Fibroblast of lung (primary cell): ENCODE measurements around the gene PITPNB. TPM values are rescaled to one million over a fixed set of nuclear protein-coding genes. Genes with fewer than 3 reads are reported as not detected.
A peak's percentile ranks its signal among the peaks of the same experiment; 100 is the strongest.

Source experiments
- DNase-seq, 2 donors: peaks; one replicate each; pipeline versions ENCODE4 v3.0.0 to v3.0.0-alpha.2; 2010; ENCODE audit warnings: low read depth in 2 of 2
- H2AFZ ChIP-seq: 2 replicates; pipeline ENCODE4 v1.5.1; 2012; ENCODE audit warnings: low read length, control low read depth, inconsistent platforms
- H3K27ac ChIP-seq: 2 replicates; pipeline ENCODE4 v1.5.1; 2011; ENCODE audit warnings: low read length, control low read depth; ENCODE audit not compliant: insufficient read depth
- H3K27me3 ChIP-seq: 2 replicates; pipeline ENCODE4 v1.5.1; 2011; ENCODE audit warnings: mild to moderate bottlenecking, low read length; ENCODE audit not compliant: control insufficient read depth, insufficient read depth
- H3K36me3 ChIP-seq: 2 replicates; pipeline ENCODE4 v1.5.1; 2011; ENCODE audit warnings: low read length; ENCODE audit not compliant: control insufficient read depth, insufficient read depth
- H3K4me1 ChIP-seq: 2 replicates; pipeline ENCODE4 v1.5.1; 2011; ENCODE audit warnings: low read length; ENCODE audit not compliant: control insufficient read depth, insufficient read depth; ENCODE audit errors: extremely low read depth
- H3K4me2 ChIP-seq: 2 replicates; pipeline ENCODE4 v1.5.1; 2011; ENCODE audit warnings: low read length, control low read depth; ENCODE audit not compliant: insufficient read depth; ENCODE audit errors: extremely low read depth
- H3K4me3 ChIP-seq, 4 experiments: fragments of 200-600 bp in 1 of 4; sonication (generic) in 1 of 4; replicated peaks in 1 of 4; 2 replicates each; pipeline ENCODE4 v1.5.1; 2011 to 2016; ENCODE audit warnings: low read length in 4 of 4, low read depth in 3 of 4, mild to moderate bottlenecking in 3 of 4, control low read depth in 2 of 4, inconsistent platforms in 1 of 4, mixed read lengths in 1 of 4; ENCODE audit not compliant: insufficient read depth in 1 of 4; ENCODE audit errors: control extremely low read depth in 1 of 4
- H3K79me2 ChIP-seq: 2 replicates; pipeline ENCODE4 v1.5.1; 2012; ENCODE audit warnings: mild to moderate bottlenecking, low read length, inconsistent platforms; ENCODE audit not compliant: control insufficient read depth, insufficient read depth
- H3K9ac ChIP-seq: 2 replicates; pipeline ENCODE4 v1.5.1; 2011; ENCODE audit warnings: mild to moderate bottlenecking, low read length, control low read depth; ENCODE audit not compliant: insufficient read depth
- H3K9me3 ChIP-seq: 2 replicates; pipeline ENCODE4 v1.5.1; 2012; ENCODE audit warnings: low read depth, low read length; ENCODE audit not compliant: control insufficient read depth, insufficient read depth
- H4K20me1 ChIP-seq: 2 replicates; pipeline ENCODE4 v1.5.1; 2011; ENCODE audit warnings: low read length; ENCODE audit not compliant: control insufficient read depth, insufficient read depth; ENCODE audit errors: extremely low read depth
- CTCF ChIP-seq, 2 donors: IDR thresholded peaks in 1 of 2; conservative IDR thresholded peaks in 1 of 2; 1 replicate in 1 of 2; 2 replicates in 1 of 2; pipeline ENCODE4 v1.5.1; 2011 to 2012; ENCODE audit warnings: low read length in 2 of 2, control low read depth in 1 of 2, inconsistent platforms in 1 of 2, low read depth in 1 of 2, mild to moderate bottlenecking in 1 of 2
- EZH2 ChIP-seq: IDR thresholded peaks from 2 replicates; pipeline ENCODE4 v1.5.1; 2012; ENCODE audit warnings: low read length, control low read depth, mild to moderate bottlenecking; ENCODE audit errors: missing control alignments
- polyA plus RNA-seq, 2 donors: library from polyadenylated mRNA; depleted of rRNA in 1 of 2; stranded (reverse) in 1 of 2; unstranded in 1 of 2; fragments of >200 nt; gene quantifications; 2 replicates each; pipeline ENCODE4 v1.2.1, GENCODE V29; 2011 to 2012; ENCODE audit warnings: missing spikeins in 1 of 2
- total RNA-seq: library from RNA; depleted of rRNA; stranded (reverse); fragments of >200 nt; gene quantifications from 2 replicates; pipeline ENCODE4 v1.2.1, GENCODE V29; 2014

PITPNB gene
- total and polyA plus RNA-seq, 2 donors (not counting 1 experiment from before 2014, with no cell fraction given), result 42.4 to 79.4 TPM

- no peak overlapping the region for H3K4me3 ChIP-seq
- no peak overlapping the region for H3K27ac ChIP-seq
- no peak overlapping the region for H3K4me2 ChIP-seq
- no peaks in the 10 kb centered on the region for H3K9me3 ChIP-seq
- no peaks in the 10 kb centered on the region for H4K20me1 ChIP-seq
- no peak overlapping the region for H3K9ac ChIP-seq
- peaks cover 32% of the 10 kb centered on the region for H3K79me2 ChIP-seq
- peaks cover 13% of the 10 kb centered on the region for H3K4me1 ChIP-seq
- peaks cover 8% of the 10 kb centered on the region for H3K36me3 ChIP-seq
- no peaks in the 10 kb centered on the region for H3K27me3 ChIP-seq
- DNase-seq, result no peak
- TF ChIP-seq EZH2, result no peak
- no peak for TF ChIP-seq CTCF (conservative IDR thresholded peaks at IDR 0.05 in 1 of 2, IDR thresholded peaks at IDR 0.05 in 1 of 2; ENCODE audit: low read depth in 1 of 2, low read length in 2 of 2)
- no peak overlapping the region for H2AFZ ChIP-seq
Measured at GRCh38 chr22:27874185-27874584, 44.9 kb downstream of the PITPNB start.

- H2AFZ ChIP-seq, result no peak overlapping the region
- H3K27ac ChIP-seq, result peak overlapping the region; percentile 22
Measured at GRCh38 chr22:27873472-27873871, 45.6 kb downstream of the PITPNB start.

GRCh38 chr22:27872488-27872887 is 46.6 kb downstream of the PITPNB start:
- Histone ChIP-seq H3K4me2 (no peak overlapping the region), H3K9me3 (no peaks in the 10 kb centered on the region), H3K9ac (no peak overlapping the region), H2AFZ (no peak overlapping the region), H3K27me3 (no peaks in the 10 kb centered on the region), H3K36me3 (peaks cover 8% of the 10 kb centered on the region), H3K4me3 (no peak overlapping the region), H3K79me2 (peaks cover 34% of the 10 kb centered on the region), H3K27ac (no peak overlapping the region), H4K20me1 (no peaks in the 10 kb centered on the region), H3K4me1 (peaks cover 15% of the 10 kb centered on the region)
- no peak for TF ChIP-seq EZH2
- TF ChIP-seq CTCF (conservative IDR thresholded peaks at IDR 0.05 in 1 of 2, IDR thresholded peaks at IDR 0.05 in 1 of 2; ENCODE audit: low read depth in 1 of 2, low read length in 2 of 2), result no peak
- DNase-seq, result no peak

More at GRCh38 chr22:27873472-27873871, 45.6 kb downstream of the PITPNB start:
- Histone ChIP-seq H3K9ac (no peak overlapping the region), H3K9me3 (no peaks in the 10 kb centered on the region), H3K36me3 (peaks cover 8% of the 10 kb centered on the region), H3K27me3 (no peaks in the 10 kb centered on the region), H3K79me2 (peaks cover 29% of the 10 kb centered on the region), H3K4me2 (no peak overlapping the region), H3K4me1 (peaks cover 13% of the 10 kb centered on the region), H3K4me3 (no peak overlapping the region), H4K20me1 (no peaks in the 10 kb centered on the region)
- TF ChIP-seq EZH2 (no peak), CTCF (conservative IDR thresholded peaks at IDR 0.05 in 1 of 2, IDR thresholded peaks at IDR 0.05 in 1 of 2; ENCODE audit: low read depth in 1 of 2, low read length in 2 of 2) (no peak)
- DNase-seq, result no peak
